ENCODE measurements around the gene SLC2A11. TPM values are rescaled to one million over a fixed set of nuclear protein-coding genes. Genes with fewer than 3 reads are reported as not detected.
"Not testable (repeated sequence)": the region's sequence is repeated elsewhere in the genome, so short reads cannot be mapped to it uniquely, and the experiment has no call there.

Gene SLC2A11
- polyA plus RNA-seq, 3 donors, result 1.3 to 3.3 (median 2.5) TPM

- Mint-ChIP-seq H3K36me3 (peaks cover 0 to 2% of the 10 kb centered on the region in 2 donors), H3K4me3 (peak overlapping the region in 1 of 2 donors; percentile 12), H3K4me1 (peaks cover 8% of the 10 kb centered on the region), H3K9me3 (no peaks in the 10 kb centered on the region), H3K27me3 (ENCODE audit: low read depth in 3 of 3) (peaks cover 0 to 4% (median 0%) of the 10 kb centered on the region in 3 donors), H3K27ac (no peak overlapping the region)
- H3K79me2 ChIP-seq (ENCODE audit: insufficient read depth, low read length), result no peaks in the 10 kb centered on the region
- no CpG with 5 or more reads among the region's 3 CpGs for WGBS (ENCODE audit: insufficient coverage)
- peak; percentile 45 for TF ChIP-seq CTCF (IDR thresholded peaks at IDR 0.05)
- DNase-seq, result peak in 1 of 3 donors; percentile 17
- H3K36me3 ChIP-seq (replicated peaks in 1 of 2; ENCODE audit: control insufficient read depth in 1 of 2, insufficient read depth in 2 of 2, low read length in 2 of 2), result no peaks in the 10 kb centered on the region
- no peaks in the 10 kb centered on the region for H4K20me1 ChIP-seq (ENCODE audit: insufficient read depth, low read length)
- intact Hi-C loops (cut with micrococcal nuclease), result no loop called here
- peaks cover 10% of the 10 kb centered on the region in 2 donors for H3K4me1 ChIP-seq (ENCODE audit: control insufficient read depth in 1 of 2, insufficient read depth in 2 of 2, low read length in 2 of 2)
- no peak overlapping the region for H3K4me2 ChIP-seq (replicated peaks; ENCODE audit: extremely low read depth, low read length, poor library complexity, severe bottlenecking)
- no peaks in the 10 kb centered on the region for H3K9me3 ChIP-seq (replicated peaks in 1 of 2; ENCODE audit: control insufficient read depth in 1 of 2, insufficient read depth in 1 of 2, low read length in 2 of 2)
- no peak overlapping the region for H2AFZ ChIP-seq (ENCODE audit: insufficient read depth, low read depth, low read length, poor library complexity, severe bottlenecking)
- H3K9ac ChIP-seq (ENCODE audit: insufficient read depth, low read length, poor library complexity, severe bottlenecking), result no peak overlapping the region
- H3K27ac ChIP-seq (ENCODE audit: low read depth in 1 of 2, low read length in 2 of 2), result no peak overlapping the region
- no peak overlapping the region for H3K4me3 ChIP-seq (replicated peaks in 1 of 3; ENCODE audit: low read depth in 2 of 3, low read length in 3 of 3)
- no peaks in the 10 kb centered on the region for H3K27me3 ChIP-seq (ENCODE audit: control insufficient read depth in 2 of 2, insufficient read depth in 2 of 2, low read length in 2 of 2)
Observed at GRCh38 chr22:23862103-23862502, 4.4 kb downstream of the SLC2A11 start.

GRCh38 chr22:23864499-23865154 is 7.0 kb downstream of the SLC2A11 start:
- WGBS (ENCODE audit: insufficient coverage), result 96% methylated on average over 4 of the region's 11 CpGs
- H3K4me2 ChIP-seq (replicated peaks; ENCODE audit: extremely low read depth, low read length, poor library complexity, severe bottlenecking); H3K9me3 Mint-ChIP-seq; H3K27me3 ChIP-seq (ENCODE audit: control insufficient read depth in 2 of 2, insufficient read depth in 2 of 2, low read length in 2 of 2); intact Hi-C loops (cut with micrococcal nuclease); H4K20me1 ChIP-seq (ENCODE audit: insufficient read depth, low read length); H3K4me3 Mint-ChIP-seq; H3K9ac ChIP-seq (ENCODE audit: insufficient read depth, low read length, poor library complexity, severe bottlenecking); H3K27ac Mint-ChIP-seq; H3K36me3 ChIP-seq (replicated peaks in 1 of 2; ENCODE audit: control insufficient read depth in 1 of 2, insufficient read depth in 2 of 2, low read length in 2 of 2); DNase-seq; H2AFZ ChIP-seq (ENCODE audit: insufficient read depth, low read depth, low read length, poor library complexity, severe bottlenecking); H3K79me2 ChIP-seq (ENCODE audit: insufficient read depth, low read length); H3K4me1 Mint-ChIP-seq; H3K4me3 ChIP-seq (replicated peaks in 1 of 3; ENCODE audit: low read depth in 2 of 3, low read length in 3 of 3); H3K9me3 ChIP-seq (replicated peaks in 1 of 2; ENCODE audit: control insufficient read depth in 1 of 2, insufficient read depth in 1 of 2, low read length in 2 of 2); H3K4me1 ChIP-seq (ENCODE audit: control insufficient read depth in 1 of 2, insufficient read depth in 2 of 2, low read length in 2 of 2); H3K36me3 Mint-ChIP-seq; H3K27ac ChIP-seq (ENCODE audit: low read depth in 1 of 2, low read length in 2 of 2); H3K27me3 Mint-ChIP-seq (ENCODE audit: low read depth in 3 of 3): not testable (repeated sequence)

All from CD14-positive monocyte (primary cell).